RWPE2 (cell line): ENCODE measurements around the gene APIP.

Experiments
- ATAC-seq: fragments of 200-7000 bp; cut with Tn5 transposase; 3 replicates; pipeline ENCODE4 v1.9.1; 2021; ENCODE audit warnings: low read depth
- DNase-seq: peaks from one replicate; pipeline ENCODE4 v3.0.0-alpha.2; 2020; ENCODE audit warnings: low spot score
- H3K27ac ChIP-seq: fragments of 450-650 bp; 2 replicates; pipeline ENCODE4 v1.5.1; 2017; ENCODE audit warnings: mild to moderate bottlenecking; ENCODE audit not compliant: poor library complexity, severe bottlenecking
- H3K27me3 ChIP-seq: fragments of 250-450 bp; sonication (Bioruptor Pico); 2 replicates; pipeline ENCODE4 v1.5.1; 2021; ENCODE audit warnings: mild to moderate bottlenecking, moderate library complexity; ENCODE audit not compliant: insufficient read depth, poor library complexity, severe bottlenecking
- H3K36me3 ChIP-seq: fragments of 250-450 bp; sonication (Bioruptor Pico); 2 replicates; pipeline ENCODE4 v1.5.1; 2020; ENCODE audit warnings: low read depth, mild to moderate bottlenecking, moderate library complexity
- H3K4me1 ChIP-seq: fragments of 250-450 bp; sonication (Bioruptor Pico); 2 replicates; pipeline ENCODE4 v1.5.1; 2021; ENCODE audit warnings: mild to moderate bottlenecking, moderate library complexity; ENCODE audit not compliant: insufficient read depth, poor library complexity, severe bottlenecking
- H3K4me3 ChIP-seq: fragments of 250-450 bp; sonication (Bioruptor Pico); 2 replicates; pipeline ENCODE4 v1.5.1; 2021; ENCODE audit warnings: mild to moderate bottlenecking, moderate library complexity; ENCODE audit not compliant: severe bottlenecking
- H3K9me3 ChIP-seq: fragments of 250-450 bp; sonication (Bioruptor Pico); 2 replicates; pipeline ENCODE4 v1.5.1; 2021; ENCODE audit warnings: mild to moderate bottlenecking, moderate library complexity; ENCODE audit not compliant: severe bottlenecking
- CTCF ChIP-seq: fragments of 450-650 bp; IDR thresholded peaks from one replicate; pipeline ENCODE4 v1.5.1; 2017; ENCODE audit warnings: mild to moderate bottlenecking, moderate library complexity; ENCODE audit not compliant: poor library complexity, severe bottlenecking

The APIP gene

GRCh38 chr11:34926831-34927132, 10.6 kb upstream of the APIP start:
- H3K9me3 ChIP-seq: no peaks in the 10 kb centered on the region
- ATAC-seq (no peak), DNase-seq (no peak)
- no peaks in the 10 kb centered on the region for H3K27me3 ChIP-seq
- no peak overlapping the region for H3K4me3 ChIP-seq
- H3K36me3 ChIP-seq: peaks cover 8% of the 10 kb centered on the region
- peaks cover 10% of the 10 kb centered on the region for H3K4me1 ChIP-seq
- no peak for TF ChIP-seq CTCF
- no peak overlapping the region for H3K27ac ChIP-seq

- TF ChIP-seq CTCF: peak; percentile 90
- Histone ChIP-seq H3K36me3 (peaks cover 5% of the 10 kb centered on the region; the same call in 1 of the 2 replicates), H3K27ac (no peak overlapping the region), H3K27me3 (no peaks in the 10 kb centered on the region), H3K4me1 (peaks cover 10% of the 10 kb centered on the region), H3K4me3 (no peak overlapping the region), H3K9me3 (no peaks in the 10 kb centered on the region)
- ATAC-seq: peak; percentile 54; the same call in 2 of the 3 replicates
- DNase-seq: no peak
These were observed 10.1 kb upstream of the APIP start for GRCh38 chr11:34926101-34926830.

- peaks cover 14% of the 10 kb centered on the region for H3K36me3 ChIP-seq
- TF ChIP-seq CTCF: no peak
- no peak overlapping the region for H3K27ac ChIP-seq
- H3K27me3 ChIP-seq: no peaks in the 10 kb centered on the region
- no peaks in the 10 kb centered on the region for H3K9me3 ChIP-seq
- DNase-seq: no peak
- peaks cover 10% of the 10 kb centered on the region for H3K4me1 ChIP-seq
- ATAC-seq: no peak
- H3K4me3 ChIP-seq: no peak overlapping the region
These were observed 8.5 kb upstream of the APIP start for GRCh38 chr11:34924714-34925113.

- Histone ChIP-seq H3K27ac (no peak overlapping the region), H3K9me3 (no peaks in the 10 kb centered on the region), H3K27me3 (no peaks in the 10 kb centered on the region), H3K4me1 (peaks cover 3% of the 10 kb centered on the region), H3K36me3 (peaks cover 23% of the 10 kb centered on the region), H3K4me3 (no peak overlapping the region)
- DNase-seq (no peak), ATAC-seq (no peak)
- no peak for TF ChIP-seq CTCF
These were observed 5.0 kb upstream of the APIP start for GRCh38 chr11:34921156-34921555.
